ENCODE results near the gene NIPAL1. TPM values are rescaled to one million over a fixed set of nuclear protein-coding genes. Genes with fewer than 3 reads are reported as not detected.

NIPAL1 gene
- total RNA-seq, 1 experiment from 2014 or later: 0.84 TPM

DNA sequence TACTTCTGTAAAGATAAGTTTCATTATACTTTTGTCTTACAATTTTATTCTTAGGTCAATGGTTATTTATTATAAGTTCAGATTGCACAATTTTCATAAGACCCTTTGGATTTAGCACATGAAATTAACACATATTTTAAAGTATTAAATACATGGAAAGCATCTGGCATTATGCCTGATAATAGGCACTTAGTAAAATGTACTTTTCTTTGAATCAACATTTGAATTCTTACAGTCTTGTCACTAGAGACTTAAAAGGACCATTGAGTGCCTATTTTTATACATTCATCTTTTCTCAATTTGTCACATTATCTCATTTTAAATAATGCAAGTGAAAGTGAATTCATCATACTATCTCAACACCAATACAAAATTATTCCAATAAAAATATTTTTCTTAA is 23.0 kb downstream of the NIPAL1 start:
- ChIA-PET POLR2A (ENCODE audit: low non-redundant PET) (no interaction called here), CTCF (no interaction called here)
- no peak overlapping the region for H3K4me3 ChIP-seq (ENCODE audit: low read depth, low read length, poor library complexity, severe bottlenecking)
- no TSS peak for BruUV-seq (replicated peaks)
- H3K27me3 ChIP-seq (replicated peaks; ENCODE audit: insufficient read depth, low read depth, low read length, poor library complexity): no peaks in the 10 kb centered on the region
- no peak for TF ChIP-seq EZH2 (IDR thresholded peaks at IDR 0.05; ENCODE audit: borderline replicate concordance, low read depth, low read length, poor library complexity, severe bottlenecking)
- TF ChIP-seq, protein P1, sequence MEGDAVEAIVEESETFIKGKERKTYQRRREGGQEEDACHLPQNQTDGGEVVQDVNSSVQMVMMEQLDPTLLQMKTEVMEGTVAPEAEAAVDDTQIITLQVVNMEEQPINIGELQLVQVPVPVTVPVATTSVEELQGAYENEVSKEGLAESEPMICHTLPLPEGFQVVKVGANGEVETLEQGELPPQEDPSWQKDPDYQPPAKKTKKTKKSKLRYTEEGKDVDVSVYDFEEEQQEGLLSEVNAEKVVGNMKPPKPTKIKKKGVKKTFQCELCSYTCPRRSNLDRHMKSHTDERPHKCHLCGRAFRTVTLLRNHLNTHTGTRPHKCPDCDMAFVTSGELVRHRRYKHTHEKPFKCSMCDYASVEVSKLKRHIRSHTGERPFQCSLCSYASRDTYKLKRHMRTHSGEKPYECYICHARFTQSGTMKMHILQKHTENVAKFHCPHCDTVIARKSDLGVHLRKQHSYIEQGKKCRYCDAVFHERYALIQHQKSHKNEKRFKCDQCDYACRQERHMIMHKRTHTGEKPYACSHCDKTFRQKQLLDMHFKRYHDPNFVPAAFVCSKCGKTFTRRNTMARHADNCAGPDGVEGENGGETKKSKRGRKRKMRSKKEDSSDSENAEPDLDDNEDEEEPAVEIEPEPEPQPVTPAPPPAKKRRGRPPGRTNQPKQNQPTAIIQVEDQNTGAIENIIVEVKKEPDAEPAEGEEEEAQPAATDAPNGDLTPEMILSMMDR (conservative IDR thresholded peaks at IDR 0.05; ENCODE audit: low read depth, low read length): no peak
- H3K9me3 ChIP-seq (ENCODE audit: low read depth, low read length, poor library complexity, severe bottlenecking): no peaks in the 10 kb centered on the region
- no peak overlapping the region for H3K27ac ChIP-seq (ENCODE audit: low read depth, low read length, poor library complexity, severe bottlenecking)
- no peak for DNase-seq (ENCODE audit: low spot score)
- H3K36me3 ChIP-seq (ENCODE audit: insufficient read depth, low read length, poor library complexity, severe bottlenecking): no peaks in the 10 kb centered on the region
- H3K4me1 ChIP-seq (ENCODE audit: insufficient read depth, low read length, poor library complexity, severe bottlenecking): no peaks in the 10 kb centered on the region
- intact Hi-C loops (cut with micrococcal nuclease; ENCODE audit: unreplicated experiment): loop anchor here (10.0 kb wide), 2 partner anchors 105 to 505 kb away; no protein-coding TSS in a partner anchor

DNA sequence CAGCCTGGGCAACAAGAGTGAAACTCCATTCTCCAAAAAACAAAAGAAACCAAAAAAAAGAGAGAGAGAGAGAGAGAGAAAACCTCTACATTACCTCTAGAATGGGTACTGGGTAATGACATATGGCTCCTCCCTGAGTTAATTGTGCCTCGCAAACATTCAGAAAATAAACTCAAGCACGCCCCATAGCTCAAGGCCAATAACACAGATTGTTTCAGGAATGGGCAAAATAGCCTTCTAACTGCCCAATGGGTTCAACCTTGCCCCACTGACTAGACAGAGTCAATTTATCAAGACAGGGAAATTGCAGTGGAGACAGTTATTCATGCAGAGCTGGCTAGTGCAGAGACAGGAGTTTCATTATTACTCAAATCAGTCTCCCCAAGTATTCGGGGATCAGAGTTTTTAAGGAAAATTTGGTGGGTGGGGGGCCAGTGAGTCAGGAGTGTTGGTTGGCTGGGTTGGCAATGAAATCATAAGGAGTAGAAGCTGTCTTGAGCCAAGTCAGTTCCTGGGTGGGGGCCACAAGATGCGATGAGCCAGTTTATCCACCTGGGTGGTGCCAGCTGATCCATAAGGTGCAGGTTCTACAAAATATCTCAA is 25.1 kb downstream of the NIPAL1 start:
- DNase-seq (ENCODE audit: low spot score): no peak
- Histone ChIP-seq H3K27ac (ENCODE audit: low read depth, low read length, poor library complexity, severe bottlenecking) (no peak overlapping the region), H3K27me3 (replicated peaks; ENCODE audit: insufficient read depth, low read depth, low read length, poor library complexity) (no peaks in the 10 kb centered on the region), H3K9me3 (ENCODE audit: low read depth, low read length, poor library complexity, severe bottlenecking) (no peaks in the 10 kb centered on the region), H3K4me3 (ENCODE audit: low read depth, low read length, poor library complexity, severe bottlenecking) (no peak overlapping the region), H3K36me3 (ENCODE audit: insufficient read depth, low read length, poor library complexity, severe bottlenecking) (no peaks in the 10 kb centered on the region), H3K4me1 (ENCODE audit: insufficient read depth, low read length, poor library complexity, severe bottlenecking) (no peaks in the 10 kb centered on the region)
- POLR2A ChIA-PET (ENCODE audit: low non-redundant PET): no interaction called here
- intact Hi-C loops (cut with micrococcal nuclease; ENCODE audit: unreplicated experiment): no loop called here
- no TSS peak for BruUV-seq (replicated peaks)
- no peak for TF ChIP-seq EZH2 (IDR thresholded peaks at IDR 0.05; ENCODE audit: borderline replicate concordance, low read depth, low read length, poor library complexity, severe bottlenecking)
- TF ChIP-seq, protein P1 (conservative IDR thresholded peaks at IDR 0.05; ENCODE audit: low read depth, low read length): no peak
- CTCF ChIA-PET: no interaction called here

DNA sequence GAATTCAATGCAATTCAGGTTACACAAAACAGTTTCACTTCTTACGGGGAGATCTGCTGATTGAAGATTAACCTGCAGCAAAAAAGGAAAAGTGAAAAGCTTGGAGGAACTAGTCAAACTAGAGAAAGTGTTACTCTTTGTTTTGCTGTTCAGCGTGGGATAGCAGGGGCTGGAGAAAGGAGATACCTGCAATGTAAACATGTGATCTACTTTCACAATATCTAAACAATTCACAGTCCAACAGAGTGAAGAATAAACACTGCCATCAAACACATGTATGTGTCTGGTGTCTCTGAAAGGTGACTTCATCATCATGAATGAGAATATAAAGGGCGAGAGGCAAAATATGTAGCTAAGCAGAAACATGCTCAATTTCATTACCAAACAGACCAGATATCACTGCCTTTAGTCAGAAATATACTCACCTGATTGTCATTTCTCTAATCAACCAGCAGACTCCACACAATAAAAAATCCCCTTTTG is 26.4 kb downstream of the NIPAL1 start:
- no peak for TF ChIP-seq EZH2 (IDR thresholded peaks at IDR 0.05; ENCODE audit: borderline replicate concordance, low read depth, low read length, poor library complexity, severe bottlenecking)
- TF ChIP-seq, protein P1 (conservative IDR thresholded peaks at IDR 0.05; ENCODE audit: low read depth, low read length): no peak
- DNase-seq (ENCODE audit: low spot score): no peak
- intact Hi-C loops (cut with micrococcal nuclease; ENCODE audit: unreplicated experiment): no loop called here
- Histone ChIP-seq H3K4me3 (ENCODE audit: low read depth, low read length, poor library complexity, severe bottlenecking) (no peak overlapping the region), H3K4me1 (ENCODE audit: insufficient read depth, low read length, poor library complexity, severe bottlenecking) (no peaks in the 10 kb centered on the region), H3K27me3 (replicated peaks; ENCODE audit: insufficient read depth, low read depth, low read length, poor library complexity) (no peaks in the 10 kb centered on the region), H3K36me3 (ENCODE audit: insufficient read depth, low read length, poor library complexity, severe bottlenecking) (no peaks in the 10 kb centered on the region), H3K27ac (ENCODE audit: low read depth, low read length, poor library complexity, severe bottlenecking) (no peak overlapping the region), H3K9me3 (ENCODE audit: low read depth, low read length, poor library complexity, severe bottlenecking) (no peaks in the 10 kb centered on the region)
- BruUV-seq (replicated peaks): no TSS peak
- CTCF ChIA-PET: no interaction called here
- POLR2A ChIA-PET (ENCODE audit: low non-redundant PET): no interaction called here
